NT2/D1 (cell line): ENCODE measurements around the gene KCNQ5.

ENCODE experiments used
- SUZ12 ChIP-seq: IDR thresholded peaks from 2 replicates; pipeline ENCODE4 v1.6.1; 2011; ENCODE audit not compliant: insufficient read length, insufficient read depth; ENCODE audit errors: extremely low read depth
- YY1 ChIP-seq: IDR thresholded peaks from 2 replicates; pipeline ENCODE4 v1.6.1; 2011; ENCODE audit not compliant: insufficient read length, insufficient read depth
- ZNF274 ChIP-seq: IDR thresholded peaks from 2 replicates; pipeline ENCODE4 v1.6.1; 2011; ENCODE audit warnings: mild to moderate bottlenecking, low read depth, low read length

GRCh38 chr6:72826744-72827438 is 205.0 kb downstream of the KCNQ5 start:
- TF ChIP-seq SUZ12 (no peak), ZNF274 (no peak), YY1 (no peak)
